ENCODE data around the gene RPUSD1.

The RPUSD1 gene

GRCh38 chr16:819336-820043, 31.3 kb upstream of the RPUSD1 start:
- DNase-seq (ENCODE audit: low spot score), result no peak

GRCh38 chr16:818592-818991, 30.4 kb upstream of the RPUSD1 start:
- no peak for DNase-seq (ENCODE audit: low spot score)

- DNase-seq (ENCODE audit: low spot score), result no peak
These were observed 30.0 kb upstream of the RPUSD1 start for GRCh38 chr16:818132-818531.

GRCh38 chr16:817001-817906, 29.1 kb upstream of the RPUSD1 start:
- no peak for DNase-seq (ENCODE audit: low spot score)

DNA sequence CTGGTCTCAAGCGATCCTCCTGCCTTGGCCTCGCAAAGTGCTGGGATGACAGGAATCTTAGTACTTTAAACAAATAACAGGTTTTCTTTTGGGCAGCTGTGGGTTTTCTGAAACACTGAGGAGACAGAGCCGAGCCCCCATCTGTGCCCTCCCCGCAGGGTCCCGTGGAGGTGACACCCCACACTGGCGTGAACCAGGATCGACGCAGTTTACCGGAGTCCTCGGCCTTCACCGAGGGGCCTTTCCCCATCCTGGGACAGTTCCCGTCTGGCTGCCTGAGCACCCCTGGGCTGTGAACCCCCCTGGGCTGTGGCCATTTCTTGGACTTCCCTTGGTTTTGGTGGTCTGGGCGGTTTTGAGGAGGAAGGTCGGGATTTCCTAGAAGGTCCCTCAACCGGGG, 27.7 kb upstream of the RPUSD1 start:
- DNase-seq (ENCODE audit: low spot score), result no peak

- no peak for DNase-seq (ENCODE audit: low spot score)
These were observed 26.8 kb upstream of the RPUSD1 start for GRCh38 chr16:814974-815373.

DNA sequence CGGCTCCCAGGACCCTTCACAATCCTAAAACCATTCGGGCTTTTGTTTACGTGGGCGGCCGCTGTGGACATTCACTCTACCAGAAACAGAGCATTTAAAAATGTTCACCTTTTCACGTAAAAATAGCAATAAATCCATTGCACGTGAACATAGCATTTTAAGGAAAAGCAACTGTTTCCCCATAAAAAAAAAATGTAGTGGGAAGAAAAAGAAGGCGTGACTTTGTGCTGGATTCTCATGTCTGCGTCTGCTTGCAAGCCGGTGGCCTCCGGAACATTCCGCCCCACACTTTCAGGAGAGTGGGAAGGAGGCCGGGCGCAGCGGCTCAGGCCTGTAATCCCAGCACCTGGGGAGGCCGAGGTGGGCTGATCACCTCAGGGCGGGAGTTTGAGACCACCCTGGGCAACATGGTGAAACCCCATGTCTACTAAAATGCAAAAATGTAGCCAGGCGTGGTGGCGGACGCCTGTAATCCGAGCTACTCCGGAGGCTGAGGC, 25.8 kb upstream of the RPUSD1 start:
- DNase-seq (ENCODE audit: low spot score), result no peak

GRCh38 chr16:813204-813915, 25.2 kb upstream of the RPUSD1 start:
- peak; percentile 30 for DNase-seq (ENCODE audit: low spot score)

- no peak for DNase-seq (ENCODE audit: low spot score)
These were observed 19.9 kb upstream of the RPUSD1 start for GRCh38 chr16:808085-808386.

DNA sequence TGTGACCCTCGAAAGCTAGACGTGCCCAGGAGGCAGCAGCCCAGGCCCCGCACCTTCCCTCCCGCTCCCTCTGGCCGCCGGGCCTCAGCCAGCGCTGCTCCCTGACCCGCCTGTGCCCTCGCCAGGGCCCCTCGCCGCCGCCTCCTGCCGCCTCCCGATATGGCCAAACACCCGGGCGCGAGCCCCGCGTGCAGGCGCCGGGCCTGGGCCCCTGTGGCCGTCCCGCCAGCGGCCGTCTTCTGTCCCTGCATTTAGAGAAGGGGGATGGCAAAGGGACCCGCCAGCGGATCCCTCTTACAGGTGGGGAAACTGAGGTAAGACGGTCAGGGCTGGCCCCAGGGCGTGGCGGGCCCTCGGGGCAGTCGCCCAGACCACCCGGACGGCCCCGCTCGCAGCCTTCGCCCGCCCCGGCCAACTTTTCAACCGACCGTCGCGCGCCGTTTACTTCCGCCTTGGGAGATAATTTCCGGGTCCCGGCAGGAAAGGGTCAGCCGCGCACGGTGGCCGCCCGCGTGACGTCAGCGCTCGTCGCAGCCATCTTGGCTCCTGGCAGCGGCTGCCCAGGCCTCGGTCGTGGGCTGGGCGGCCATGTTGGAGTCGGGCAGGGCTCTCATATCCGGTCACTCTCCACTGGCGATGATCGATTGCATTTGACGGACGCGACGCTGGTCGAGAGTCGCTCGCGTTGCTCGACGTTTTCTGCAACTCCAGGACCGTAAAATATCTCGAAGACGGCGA, 19.3 kb upstream of the RPUSD1 start:
- DNase-seq (ENCODE audit: low spot score), result peak; percentile 80

GRCh38 chr16:805474-805873, 17.3 kb upstream of the RPUSD1 start:
- no peak for DNase-seq (ENCODE audit: low spot score)

DNA sequence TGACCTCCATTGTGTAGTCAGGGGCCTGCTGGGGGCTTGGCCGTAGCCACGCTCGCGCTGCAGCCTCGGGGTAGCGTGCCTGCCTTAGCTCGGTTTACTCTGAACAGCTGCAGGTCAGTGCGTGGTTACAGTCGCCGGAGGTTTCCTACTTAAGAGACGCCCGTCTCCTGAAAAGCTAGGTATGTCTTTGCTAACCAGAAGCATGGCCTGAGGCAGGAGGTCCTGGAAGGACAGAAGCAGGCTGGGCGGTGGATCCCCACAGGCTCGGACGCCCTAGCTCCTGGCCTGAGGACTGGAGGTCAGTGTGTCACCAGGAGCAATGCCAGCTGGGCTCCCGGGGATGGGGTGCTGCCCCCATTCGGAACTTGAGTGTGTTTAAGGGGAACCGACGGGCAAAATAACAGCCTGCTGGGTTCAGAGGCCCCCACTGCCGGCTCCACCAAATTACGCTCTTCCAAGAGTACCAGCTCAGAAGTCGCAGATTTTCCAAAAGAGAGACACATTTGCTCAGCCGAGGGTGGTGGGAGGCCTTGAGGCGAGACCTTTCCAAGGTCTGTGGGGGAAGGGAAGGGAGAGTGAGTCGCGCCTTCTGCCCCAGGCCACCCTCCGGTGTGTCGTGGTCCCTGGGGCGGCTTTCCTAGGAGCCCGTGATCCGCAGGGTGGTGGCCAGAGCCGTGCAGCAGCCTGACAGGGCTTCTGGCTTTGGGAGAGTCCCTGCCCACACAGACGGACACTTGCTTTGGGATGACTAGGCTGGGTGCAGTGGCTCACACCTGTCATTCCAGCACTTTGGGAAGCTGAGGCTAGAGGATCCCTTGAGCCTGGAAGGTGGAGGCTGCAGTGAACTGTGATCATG, 16.2 kb upstream of the RPUSD1 start:
- no peak for DNase-seq (ENCODE audit: low spot score)

DNA sequence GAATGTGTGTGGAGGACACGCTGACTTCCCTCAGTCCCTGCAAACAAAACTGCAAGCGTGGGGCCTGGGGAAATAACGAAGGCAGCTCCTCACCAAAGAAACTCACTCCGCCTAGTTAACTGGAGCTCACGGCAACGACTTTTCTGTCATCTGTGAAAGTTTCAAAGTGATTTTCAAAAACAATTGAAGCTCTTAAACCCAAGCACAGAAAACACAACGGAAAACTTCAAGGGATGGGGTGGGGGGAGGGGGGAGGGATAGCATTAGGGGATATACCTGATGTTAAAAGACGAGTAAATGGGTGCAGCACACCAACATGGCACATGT, 15.5 kb upstream of the RPUSD1 start:
- DNase-seq (ENCODE audit: low spot score), result no peak

GRCh38 chr16:802914-803753, 15.0 kb upstream of the RPUSD1 start:
- no peak for DNase-seq (ENCODE audit: low spot score)

- no peak for DNase-seq (ENCODE audit: low spot score)
These were observed 14.3 kb upstream of the RPUSD1 start for GRCh38 chr16:802461-802860.

- no peak for DNase-seq (ENCODE audit: low spot score)
These were observed 13.6 kb upstream of the RPUSD1 start for GRCh38 chr16:801584-802363.

GRCh38 chr16:800834-801511, 12.8 kb upstream of the RPUSD1 start:
- DNase-seq (ENCODE audit: low spot score), result no peak

- DNase-seq (ENCODE audit: low spot score), result no peak
These were observed 12.0 kb upstream of the RPUSD1 start, which contains the start of gene GNG13 for GRCh38 chr16:799948-800833. Gene GNG13, minus strand, starts transcription at chr16:800734. Its CDS starts 1,657 bp downstream, at chr16:799077.
